Measurements from ENCODE around the gene DENND4B.

The DENND4B gene

DNA sequence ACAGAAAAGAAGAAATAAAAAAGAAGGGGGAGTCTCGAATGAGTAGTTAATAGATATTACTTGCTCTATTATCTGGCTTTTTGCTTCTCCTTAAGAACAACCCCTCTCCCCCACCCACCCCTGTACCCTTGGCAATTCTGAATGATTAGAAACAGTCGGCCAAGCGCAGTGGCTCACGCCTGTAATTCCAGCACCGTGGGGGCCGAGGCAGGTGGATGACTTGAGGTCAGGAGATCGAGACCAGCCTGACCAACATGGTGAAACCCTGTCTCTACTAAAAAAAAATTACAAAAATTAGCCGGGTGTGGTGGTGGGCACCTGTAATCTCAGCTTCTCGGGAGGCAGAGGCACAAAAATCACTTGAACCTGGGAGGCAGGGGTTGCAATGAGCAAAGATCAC lies 66.5 kb downstream of the DENND4B start:
- Histone ChIP-seq H3K4me3 (ENCODE audit: insufficient read depth, low read length, poor library complexity, severe bottlenecking) (no peak overlapping the region), H3F3A (ENCODE audit: insufficient read depth) (peaks cover 26% of the 10 kb centered on the region), H3K79me2 (ENCODE audit: insufficient read depth, low read length) (peaks cover 95% of the 10 kb centered on the region), H3K4me2 (ENCODE audit: low read depth, low read length, poor library complexity, severe bottlenecking) (no peak overlapping the region), H3K36me3 (ENCODE audit: low read length) (no peaks in the 10 kb centered on the region), H3K9me3 (ENCODE audit: insufficient read depth, low read length) (no peaks in the 10 kb centered on the region), H3K9me2 (replicated peaks; ENCODE audit: insufficient read depth, low read length) (no peaks in the 10 kb centered on the region), H3K27ac (ENCODE audit: low read depth, low read length) (no peak overlapping the region), H2AFZ (ENCODE audit: low read depth, low read length, severe bottlenecking) (no peak overlapping the region), H3K27me3 (ENCODE audit: low read length) (no peaks in the 10 kb centered on the region), H3K9ac (ENCODE audit: low read length) (no peak overlapping the region), H4K20me1 (ENCODE audit: low read depth, low read length) (no peaks in the 10 kb centered on the region)
- no peak for TF ChIP-seq EZH2phosphoT487 (conservative IDR thresholded peaks at IDR 0.05; ENCODE audit: low read length)
- TF ChIP-seq CTCF (IDR thresholded peaks at IDR 0.05; ENCODE audit: insufficient read depth, low read length, poor library complexity, severe bottlenecking), result no peak

Data from SU-DHL-6 (cell line).